HUDEP-2 (cell line): Measurements from ENCODE around the gene CDIPT.
"Not testable (repeated sequence)": the region's sequence is repeated elsewhere in the genome, so short reads cannot be mapped to it uniquely, and the experiment has no call there.

Experiments used
- DNase-seq, 76 experiments: peaks; one replicate each; lab custom pipeline; 2025; ENCODE audit not compliant: unreplicated experiment in 76 of 76; lab: John Stamatoyannopoulos, UW

The CDIPT gene, protein sequence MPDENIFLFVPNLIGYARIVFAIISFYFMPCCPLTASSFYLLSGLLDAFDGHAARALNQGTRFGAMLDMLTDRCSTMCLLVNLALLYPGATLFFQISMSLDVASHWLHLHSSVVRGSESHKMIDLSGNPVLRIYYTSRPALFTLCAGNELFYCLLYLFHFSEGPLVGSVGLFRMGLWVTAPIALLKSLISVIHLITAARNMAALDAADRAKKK

DNA sequence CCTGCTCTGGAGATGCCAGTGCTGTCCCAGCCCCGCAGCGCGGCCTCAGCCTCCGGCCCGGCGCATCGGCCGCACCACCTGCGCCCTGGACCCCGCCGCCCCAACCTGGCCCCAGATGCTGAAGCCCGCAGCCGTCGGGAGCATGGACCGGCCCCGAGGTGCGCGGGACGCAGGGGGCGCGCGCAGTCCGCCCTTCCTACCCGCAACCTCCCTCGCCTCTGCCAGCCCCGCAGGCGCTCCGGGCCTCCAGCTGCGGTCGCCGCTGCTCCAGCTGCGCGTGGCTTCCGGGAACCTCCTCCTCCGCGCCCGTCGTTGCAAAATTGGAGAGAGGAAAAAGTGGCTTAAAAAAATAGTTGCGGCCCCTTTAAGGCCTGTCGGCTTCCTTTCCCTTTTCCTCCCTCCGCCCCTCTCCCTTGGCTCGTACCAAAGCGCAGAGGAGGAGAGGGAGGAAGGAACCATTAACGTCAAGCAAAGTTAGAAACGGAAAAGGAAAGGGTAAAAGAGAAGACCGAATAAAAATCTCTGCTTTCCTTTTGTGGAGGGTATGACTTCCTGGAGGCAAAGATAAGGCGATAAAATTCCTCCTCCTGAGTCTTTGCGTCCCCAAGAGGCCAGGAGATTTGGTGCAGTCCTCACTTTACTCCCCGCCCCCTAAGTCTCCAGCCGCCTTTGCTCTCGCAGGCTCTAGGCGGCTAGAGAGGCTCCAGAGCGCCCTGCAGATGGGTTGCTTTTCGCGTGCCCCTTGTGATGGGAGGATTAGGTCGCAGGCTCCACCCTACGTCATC, at the start of gene CDIPT:
Gene CDIPT (minus strand): TSS at position 343 of the 785 bp plus-strand sequence. CDS start 369 bp downstream, outside the sequence.
- DNase-seq: peak in 75 of 76 experiments; percentile 21 to 96 (median 89)

DNA sequence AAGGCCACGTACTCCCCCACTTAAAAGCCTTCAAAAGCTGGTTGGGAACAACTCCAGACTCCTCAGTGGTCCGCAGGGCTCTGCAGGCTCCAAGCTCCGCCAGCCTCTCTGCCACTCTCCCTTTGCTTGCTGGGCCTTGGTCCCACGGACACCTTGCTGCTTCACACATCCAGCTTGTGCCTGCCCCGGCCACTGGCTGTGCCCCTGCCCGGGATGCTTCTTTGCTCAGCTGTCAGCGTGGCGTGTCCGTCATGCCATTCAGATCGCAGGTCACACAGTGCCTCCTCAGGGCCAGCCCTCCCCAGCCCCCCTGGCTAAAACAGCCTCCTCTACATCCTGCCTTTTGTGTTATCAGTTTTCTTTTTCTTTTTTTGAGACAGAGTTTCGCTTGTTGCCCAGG, 49.1 kb upstream of the CDIPT start:
- no peak for DNase-seq

- peak in 2 of 76 experiments; percentile 3 to 10 for DNase-seq
These were observed 48.6 kb upstream of the CDIPT start for GRCh38 chr16:29911676-29912010.

- DNase-seq: peak in 4 of 76 experiments; percentile 1 to 22 (median 10)
These were observed 48.0 kb upstream of the CDIPT start for GRCh38 chr16:29910819-29911675.

- DNase-seq: not testable (repeated sequence)
These were observed 46.8 kb upstream of the CDIPT start for GRCh38 chr16:29909851-29910250.

- no peak for DNase-seq
These were observed 46.4 kb upstream of the CDIPT start for GRCh38 chr16:29909391-29909790.

DNA sequence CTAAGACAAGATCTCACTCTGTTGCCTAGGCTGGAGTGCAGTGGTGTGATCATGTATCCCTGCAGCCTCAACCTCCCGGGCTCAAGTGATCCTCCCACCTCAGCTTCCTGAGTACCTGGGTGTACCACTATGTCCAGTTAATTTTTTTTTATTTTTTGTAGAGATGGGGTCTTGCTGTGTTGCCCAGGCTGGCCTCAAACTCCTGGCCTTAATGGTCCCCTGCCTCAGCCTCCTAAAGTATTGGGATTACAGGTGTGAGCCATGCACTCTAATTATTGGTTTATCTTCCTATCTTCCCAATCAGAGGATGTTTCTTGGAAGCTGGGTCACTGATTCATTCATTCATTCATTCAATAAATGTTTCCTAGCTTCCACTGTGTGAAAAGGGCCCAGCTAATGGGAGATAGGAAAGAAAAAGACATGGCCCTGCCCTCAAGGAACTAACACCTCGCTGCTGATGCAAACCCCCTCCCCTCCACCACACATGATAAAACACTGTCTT, 45.7 kb upstream of the CDIPT start:
- no peak for DNase-seq

- DNase-seq: no peak
These were observed 44.9 kb upstream of the CDIPT start for GRCh38 chr16:29907973-29908372.

GRCh38 chr16:29906520-29907244, 43.7 kb upstream of the CDIPT start:
- DNase-seq: no peak

DNA sequence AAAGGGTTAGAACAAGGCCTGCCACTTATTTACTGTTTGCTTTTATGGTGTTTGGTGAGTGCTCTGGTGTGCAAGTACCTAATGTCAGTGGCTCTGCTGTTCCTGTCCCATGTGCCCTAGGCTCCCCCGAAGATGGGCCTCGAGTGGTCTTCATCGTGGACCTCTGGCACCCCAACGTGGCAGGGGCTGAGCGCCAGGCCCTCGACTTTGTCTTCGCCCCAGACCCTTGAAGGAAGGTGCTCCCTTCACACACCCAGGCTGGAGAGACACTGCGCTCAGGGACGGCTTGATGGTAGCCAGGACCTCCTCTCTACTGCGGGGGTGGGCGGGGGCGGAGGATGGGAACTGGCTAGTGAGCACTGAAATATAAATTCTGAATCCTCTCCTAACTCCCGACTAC, 42.6 kb upstream of the CDIPT start:
- DNase-seq: no peak

- peak in 1 of 76 experiments; percentile 1 for DNase-seq
These were observed 41.9 kb upstream of the CDIPT start for GRCh38 chr16:29904947-29905346.

- DNase-seq: no peak
These were observed 40.6 kb upstream of the CDIPT start for GRCh38 chr16:29903590-29903989.

- no peak for DNase-seq
These were observed 38.5 kb upstream of the CDIPT start for GRCh38 chr16:29901607-29901945.

- DNase-seq: no peak
These were observed 38.0 kb upstream of the CDIPT start for GRCh38 chr16:29900888-29901606.

GRCh38 chr16:29900102-29900887, 37.3 kb upstream of the CDIPT start, which contains the start of gene ASPHD1:
Gene ASPHD1, plus strand, starts transcription at chr16:29900488. Its CDS starts 484 bp downstream, at chr16:29900972.
- peak in 49 of 76 experiments; percentile 14 to 78 (median 54) for DNase-seq

- DNase-seq: peak in 11 of 76 experiments; percentile 1 to 52 (median 12)
These were observed 36.6 kb upstream of the CDIPT start, which contains the start of gene SEZ6L2 for GRCh38 chr16:29899516-29900101. Gene SEZ6L2, minus strand, starts transcription at chr16:29899550. Its CDS starts 531 bp downstream, at chr16:29899019.

DNA sequence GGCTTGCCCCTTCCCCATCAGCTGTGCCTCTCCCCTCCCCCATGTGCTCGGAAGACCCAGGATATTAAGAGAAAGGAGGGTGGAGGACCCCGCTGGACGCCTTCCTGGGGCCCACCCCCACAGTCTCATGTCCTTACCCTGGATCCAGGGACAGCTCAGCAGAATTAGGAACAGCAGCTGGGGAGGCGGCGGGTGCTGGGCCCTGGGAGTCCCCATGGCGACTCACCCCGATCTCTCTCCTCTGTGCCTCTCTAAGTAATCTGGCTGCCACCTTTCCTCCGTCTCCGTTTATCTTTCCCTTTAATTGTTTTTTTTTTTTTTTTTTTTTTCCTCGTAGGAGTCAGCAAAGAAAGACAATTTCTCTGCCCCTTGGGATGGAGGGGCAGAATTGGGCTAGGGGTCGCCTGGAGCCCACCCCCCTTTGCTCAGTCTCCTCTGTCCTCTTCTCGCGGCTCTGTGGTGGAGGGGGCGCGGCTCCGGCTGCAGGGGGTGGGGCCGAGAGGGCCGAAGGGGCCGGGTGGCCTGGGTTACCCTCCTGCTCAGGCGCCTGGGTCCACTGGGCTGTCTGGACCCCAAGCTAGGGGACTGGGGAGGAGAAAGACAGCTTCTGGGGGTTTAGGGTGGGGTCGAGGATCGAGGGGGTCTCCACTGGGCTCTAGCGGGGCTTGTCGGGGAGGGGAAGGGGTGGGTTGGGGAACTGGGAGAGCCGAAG, 35.9 kb upstream of the CDIPT start:
- no peak for DNase-seq
